Chondrocyte (in vitro differentiated cells): Measurements from ENCODE around the gene SERINC2. TPM values are rescaled to one million over a fixed set of nuclear protein-coding genes. Genes with fewer than 3 reads are reported as not detected.

Experiments
- DNase-seq: peaks from one replicate; pipeline ENCODE4 v3.0.0; 2021; ENCODE audit warnings: mixed read lengths, low spot score
- H3K27ac Mint-ChIP-seq: one replicate; pipeline ENCODE4 v1.8.0; 2021; ENCODE audit warnings: mild to moderate bottlenecking, moderate library complexity, mixed read lengths; ENCODE audit not compliant: unreplicated experiment
- H3K27me3 Mint-ChIP-seq: 2 replicates; pipeline ENCODE4 v1.8.0; 2021; ENCODE audit warnings: low read depth, mixed read lengths
- H3K36me3 Mint-ChIP-seq: 2 replicates; pipeline ENCODE4 v1.8.0; 2021; ENCODE audit warnings: low read depth, mixed read lengths
- H3K4me1 Mint-ChIP-seq: 2 replicates; pipeline ENCODE4 v1.8.0; 2021; ENCODE audit warnings: low read depth, mild to moderate bottlenecking, mixed read lengths
- H3K4me3 Mint-ChIP-seq: one replicate; pipeline ENCODE4 v1.8.0; 2021; ENCODE audit warnings: mild to moderate bottlenecking, moderate library complexity, mixed read lengths; ENCODE audit not compliant: unreplicated experiment
- H3K9me3 Mint-ChIP-seq: 2 replicates; pipeline ENCODE4 v1.8.0; 2021; ENCODE audit warnings: low read depth, mixed read lengths
- CTCF ChIP-seq: fragments of 200-600 bp; sonication (generic); IDR thresholded peaks from 2 replicates; pipeline ENCODE4 v1.5.0; 2021; ENCODE audit warnings: antibody characterized with exemption, mild to moderate bottlenecking, moderate library complexity
- total RNA-seq: library from RNA; stranded (reverse); gene quantifications from 3 replicates; pipeline ENCODE4 v1.2.1, GENCODE V29; 2021

Gene SERINC2
- total RNA-seq, 1 donor from 2014 or later = 19.8 TPM

DNA sequence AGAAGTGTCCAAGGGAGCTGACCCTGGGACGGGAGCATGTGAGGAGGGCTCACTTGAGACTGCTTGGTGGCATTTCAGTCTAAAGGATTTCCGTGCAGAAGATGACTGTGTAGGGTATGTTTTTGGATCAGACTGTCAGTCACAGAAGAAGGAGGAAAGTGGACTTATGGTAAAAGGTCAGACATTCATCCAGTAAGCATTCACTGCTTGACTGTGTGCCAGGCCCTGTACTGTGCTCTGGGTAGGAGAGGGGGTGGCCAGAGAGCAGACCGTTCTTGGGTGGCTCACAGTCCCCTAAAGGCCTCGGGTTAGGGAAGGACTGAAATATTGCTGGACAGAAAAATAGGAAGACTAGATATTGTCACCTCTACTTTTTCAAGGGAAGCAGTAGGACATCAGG, 2.1 kb upstream of the SERINC2 start:
- no peaks in the 10 kb centered on the region for H3K9me3 Mint-ChIP-seq
- TF ChIP-seq CTCF = no peak
- no peaks in the 10 kb centered on the region for H3K36me3 Mint-ChIP-seq
- H3K27me3 Mint-ChIP-seq = peaks cover 21% of the 10 kb centered on the region
- H3K4me3 Mint-ChIP-seq = no peak overlapping the region
- peaks cover 22% of the 10 kb centered on the region for H3K4me1 Mint-ChIP-seq
- H3K27ac Mint-ChIP-seq = no peak overlapping the region
- DNase-seq = no peak

DNA sequence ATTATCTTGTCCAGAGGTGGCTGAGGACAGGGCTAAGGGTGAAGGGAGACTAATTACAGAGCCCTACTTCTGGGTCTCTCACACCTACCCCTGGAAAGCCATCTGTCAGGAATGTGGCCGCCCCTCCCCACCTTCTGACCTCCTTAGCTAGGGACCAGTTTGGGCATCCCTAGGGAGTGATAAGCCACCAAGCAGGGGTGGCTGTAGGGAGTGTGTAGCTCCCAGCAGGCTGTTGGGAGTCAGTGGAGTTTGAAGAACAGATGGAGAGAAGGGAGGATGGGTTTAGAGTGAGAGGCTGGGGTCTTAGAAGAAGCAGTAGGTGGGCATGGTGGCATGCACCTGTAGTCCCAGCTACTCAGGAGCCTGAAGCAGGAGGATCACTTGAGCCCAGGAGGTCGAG, 808 bp upstream of the SERINC2 start:
- no peak for TF ChIP-seq CTCF
- Mint-ChIP-seq H3K4me1 (peaks cover 22% of the 10 kb centered on the region), H3K4me3 (peak overlapping the region; percentile 65), H3K9me3 (no peaks in the 10 kb centered on the region), H3K36me3 (no peaks in the 10 kb centered on the region), H3K27ac (peak overlapping the region; percentile 12), H3K27me3 (peaks cover 21% of the 10 kb centered on the region)
- no peak for DNase-seq

DNA sequence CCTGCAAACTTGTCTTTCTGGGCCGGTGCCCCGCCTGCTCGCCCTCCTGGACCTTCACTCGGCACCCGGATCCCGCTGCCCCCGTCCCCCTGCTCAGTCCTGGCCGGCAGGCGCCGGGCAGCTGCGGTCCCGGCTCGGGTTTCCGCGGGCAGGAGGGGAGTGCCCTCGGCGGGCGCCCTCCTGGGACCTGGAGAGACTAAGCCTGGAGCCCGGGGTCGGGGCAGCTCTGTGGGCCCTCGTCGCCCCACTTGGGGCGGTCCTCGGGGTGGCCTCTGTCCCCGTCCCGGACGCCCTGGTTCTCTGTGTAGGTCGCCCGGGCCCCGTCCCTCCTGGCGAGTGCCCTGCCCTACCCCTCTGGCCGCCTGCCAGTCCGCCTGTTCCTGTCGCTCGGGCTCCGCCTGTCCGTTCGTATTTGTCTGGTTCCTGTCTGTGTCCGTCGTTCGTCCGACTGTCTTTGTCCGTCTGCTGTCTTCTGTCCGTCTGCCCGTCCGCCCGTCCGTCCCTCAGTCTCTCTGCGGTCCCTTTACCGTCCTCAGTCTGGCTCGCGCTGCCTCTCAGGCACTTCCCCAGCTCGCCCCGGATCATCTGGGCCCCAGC, 490 bp downstream of the SERINC2 start:
- DNase-seq = peak; percentile 94
- peak overlapping the region; percentile 34 for H3K27ac Mint-ChIP-seq
- peaks cover 22% of the 10 kb centered on the region for H3K4me1 Mint-ChIP-seq
- H3K27me3 Mint-ChIP-seq = peaks cover 19% of the 10 kb centered on the region
- TF ChIP-seq CTCF = peak; percentile 22
- no peaks in the 10 kb centered on the region for H3K36me3 Mint-ChIP-seq
- H3K4me3 Mint-ChIP-seq = peak overlapping the region; percentile 83
- H3K9me3 Mint-ChIP-seq = no peaks in the 10 kb centered on the region

DNA sequence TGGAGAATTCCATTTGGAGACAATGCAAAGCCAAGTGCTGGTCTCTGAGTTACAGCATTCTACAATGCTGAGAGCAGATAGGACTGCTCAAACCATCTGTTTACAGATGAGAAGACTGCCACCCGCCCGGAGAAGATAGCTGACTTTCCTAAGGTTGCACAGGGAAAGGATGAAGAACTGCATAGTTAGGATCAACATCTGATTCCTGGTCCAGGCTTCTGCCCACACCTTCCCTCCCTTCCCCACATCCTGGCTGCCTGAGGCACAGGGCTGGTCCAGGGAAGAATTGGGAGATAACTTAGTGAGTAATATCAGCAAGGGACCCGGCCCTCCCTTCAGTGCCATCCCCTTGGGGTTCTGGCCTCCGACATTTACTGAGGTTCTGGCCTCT, 2.0 kb downstream of the SERINC2 start:
- no peak for DNase-seq
- no peaks in the 10 kb centered on the region for H3K36me3 Mint-ChIP-seq
- TF ChIP-seq CTCF = no peak
- no peaks in the 10 kb centered on the region for H3K9me3 Mint-ChIP-seq
- H3K4me1 Mint-ChIP-seq = peaks cover 19% of the 10 kb centered on the region
- H3K27me3 Mint-ChIP-seq = peaks cover 15% of the 10 kb centered on the region
- H3K4me3 Mint-ChIP-seq = no peak overlapping the region
- H3K27ac Mint-ChIP-seq = no peak overlapping the region

DNA sequence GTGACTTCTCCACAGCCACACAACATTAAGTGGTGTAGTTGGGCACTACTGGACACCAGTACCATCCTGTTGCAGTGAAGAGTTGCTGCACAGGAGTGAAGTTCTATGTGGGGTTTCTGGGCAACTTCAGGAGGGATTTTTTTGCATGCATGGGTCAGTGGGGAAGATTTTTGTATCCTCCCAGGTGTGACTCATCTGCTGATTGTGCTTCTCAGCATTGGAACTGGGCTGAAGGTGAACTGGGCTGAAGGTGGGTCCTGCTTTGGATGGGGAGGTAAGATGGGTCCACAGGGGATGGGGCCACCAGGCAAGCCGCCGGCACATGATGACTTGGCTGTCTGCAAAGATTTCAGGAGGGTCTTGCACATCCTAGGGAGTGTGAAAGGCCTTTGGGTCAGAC, 2.6 kb downstream of the SERINC2 start:
- Mint-ChIP-seq H3K9me3 (no peaks in the 10 kb centered on the region), H3K4me3 (no peak overlapping the region), H3K4me1 (peaks cover 14% of the 10 kb centered on the region), H3K27me3 (peaks cover 13% of the 10 kb centered on the region), H3K27ac (no peak overlapping the region), H3K36me3 (no peaks in the 10 kb centered on the region)
- TF ChIP-seq CTCF = no peak
- DNase-seq = no peak
